GM18873 (cell line): ENCODE measurements around the gene MARCHF7.

Experiments used
- ATAC-seq: cut with Tn5 transposase; IDR thresholded peaks from one replicate; pipeline ENCODE4 v1.9.1; 2021; ENCODE audit warnings: mild to moderate bottlenecking, moderate library complexity, moderate number of reproducible peaks; ENCODE audit not compliant: unreplicated experiment, low FRiP score

The MARCHF7 gene

GRCh38 chr2:159758686-159759085 lies 46.4 kb downstream of the MARCHF7 start:
- no peak for ATAC-seq

DNA sequence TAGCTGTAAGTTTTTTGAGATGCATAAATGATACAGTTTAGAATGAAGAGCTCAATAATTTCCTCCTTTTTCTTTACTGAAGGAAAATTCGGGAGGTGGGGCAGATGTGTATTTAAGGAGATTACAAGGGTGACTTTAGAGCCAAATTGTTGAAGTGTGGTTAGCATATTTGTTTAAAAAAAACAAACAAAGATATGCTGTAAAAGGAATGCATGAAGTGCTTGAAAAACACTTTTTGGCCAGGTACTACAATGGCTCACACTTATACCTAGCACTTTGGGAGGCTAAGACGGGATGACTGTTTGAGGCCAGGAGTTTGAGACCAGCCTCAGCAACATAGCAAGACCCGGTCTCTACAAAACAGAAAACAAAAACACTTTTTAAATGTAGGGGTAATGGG lies 47.3 kb downstream of the MARCHF7 start:
- ATAC-seq = no peak

DNA sequence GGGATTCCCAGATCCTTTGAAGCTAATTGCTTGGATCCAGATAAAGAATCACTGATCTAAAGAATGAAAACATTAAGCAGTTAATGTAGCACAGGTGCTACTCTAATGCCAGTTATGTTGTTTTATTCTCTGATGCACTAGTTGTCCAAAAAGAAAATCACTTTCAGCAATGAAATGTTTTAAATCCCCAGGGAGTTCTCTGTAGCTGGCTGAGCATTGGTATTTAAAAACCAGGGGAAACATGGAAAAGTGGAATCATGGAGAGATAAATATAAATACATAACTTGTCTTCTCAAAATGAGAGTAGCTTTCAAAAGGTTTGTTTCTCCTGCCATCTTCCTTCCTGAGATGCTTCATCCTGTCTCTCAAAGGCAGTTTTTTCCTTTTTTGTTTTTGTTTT lies 48.0 kb downstream of the MARCHF7 start:
- no peak for ATAC-seq

- ATAC-seq = no peak
These were observed 49.8 kb downstream of the MARCHF7 start for GRCh38 chr2:159762075-159762474.
